HG03565 (cell line): ENCODE measurements around the gene ADCYAP1R1.

Source experiments
- ATAC-seq: cut with Tn5 transposase; IDR thresholded peaks from one replicate; pipeline ENCODE4 v1.9.1; 2021; ENCODE audit warnings: mild to moderate bottlenecking, moderate library complexity; ENCODE audit not compliant: unreplicated experiment

Gene ADCYAP1R1

GRCh38 chr7:31051598-31052486, at the start of gene ADCYAP1R1:
Gene ADCYAP1R1 (plus strand): TSS chr7:31052308. CDS start chr7:31063265, 10,957 bp downstream.
- no peak for ATAC-seq

DNA sequence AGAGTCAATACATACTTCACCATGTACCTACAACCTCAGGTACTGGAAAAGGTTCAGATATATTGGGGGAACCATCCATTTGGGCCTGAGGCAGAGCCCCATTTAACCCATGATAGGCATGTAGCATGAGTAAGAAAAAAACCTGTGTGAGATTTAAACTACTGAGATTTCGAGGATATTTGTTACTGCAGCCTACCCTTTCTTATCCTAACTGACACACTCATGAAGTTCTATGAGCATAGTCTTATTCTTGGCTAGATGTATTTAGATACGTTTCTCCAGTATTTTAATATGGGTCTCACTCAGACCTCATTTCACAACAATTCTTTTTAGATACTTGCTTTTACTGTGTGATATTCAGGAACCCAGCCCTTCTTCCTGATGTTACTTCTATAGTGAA, 49.0 kb upstream of the ADCYAP1R1 start:
- ATAC-seq, result no peak

DNA sequence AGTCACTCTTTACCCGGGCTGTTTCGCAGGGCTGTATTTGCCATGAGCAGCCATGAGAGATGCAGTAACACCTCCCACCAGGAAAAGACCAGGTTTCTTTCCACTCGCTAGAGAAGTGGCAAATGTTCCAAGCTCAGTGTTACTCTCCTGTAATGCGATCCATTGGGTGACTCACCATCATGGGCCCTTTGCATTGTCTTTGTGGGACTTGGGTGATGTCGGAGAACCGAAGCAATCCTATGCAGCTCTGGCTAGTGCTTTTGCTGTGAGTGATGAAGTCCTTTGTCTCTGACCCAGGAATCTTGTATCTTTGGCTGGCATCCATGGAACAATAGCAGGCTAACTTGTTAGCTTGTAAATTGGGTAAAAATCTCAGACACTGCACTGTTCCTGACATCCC, 48.4 kb upstream of the ADCYAP1R1 start:
- no peak for ATAC-seq

GRCh38 chr7:31004393-31004792, 47.7 kb upstream of the ADCYAP1R1 start:
- ATAC-seq, result no peak

GRCh38 chr7:31006857-31007256, 45.3 kb upstream of the ADCYAP1R1 start:
- no peak for ATAC-seq

DNA sequence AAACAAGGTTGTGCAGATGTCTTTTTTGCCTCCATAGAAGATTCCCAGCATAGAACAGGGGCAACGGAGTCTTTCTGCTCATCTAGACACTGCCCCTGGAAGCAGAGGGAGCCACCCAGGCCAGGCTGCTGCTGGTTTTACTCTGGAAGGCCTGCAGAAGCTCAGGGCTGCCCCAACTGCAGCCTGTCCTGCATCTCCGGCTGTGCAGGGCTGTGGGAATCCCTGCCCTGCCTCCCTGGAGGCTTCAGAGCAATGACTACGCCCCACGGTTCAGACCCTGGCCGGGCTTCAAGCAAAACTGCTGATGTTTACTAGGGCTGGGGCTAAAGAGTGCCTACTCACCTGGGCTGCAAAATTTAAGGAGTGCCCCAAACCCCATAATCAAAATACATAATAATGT, 44.5 kb upstream of the ADCYAP1R1 start:
- no peak for ATAC-seq

DNA sequence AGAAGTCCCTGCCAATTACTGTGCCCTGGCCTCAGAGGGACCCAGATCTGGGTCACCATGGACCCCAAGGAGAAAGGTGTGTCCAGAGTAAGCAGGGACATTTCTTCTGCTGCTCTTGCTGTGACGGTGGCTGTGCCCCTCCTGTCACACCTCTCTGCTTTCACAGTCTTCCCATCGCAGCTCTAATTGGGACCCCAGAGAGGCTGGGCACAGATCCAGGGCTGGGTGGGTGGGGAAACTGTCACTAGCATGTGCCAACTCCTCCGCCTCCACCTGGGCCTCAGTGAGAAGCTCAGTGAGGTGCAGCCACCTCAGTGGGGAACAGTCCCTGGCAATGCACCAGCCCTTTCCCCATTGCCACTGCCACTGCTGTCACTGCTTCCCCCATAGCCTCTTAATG, 37.3 kb upstream of the ADCYAP1R1 start:
- ATAC-seq, result no peak

DNA sequence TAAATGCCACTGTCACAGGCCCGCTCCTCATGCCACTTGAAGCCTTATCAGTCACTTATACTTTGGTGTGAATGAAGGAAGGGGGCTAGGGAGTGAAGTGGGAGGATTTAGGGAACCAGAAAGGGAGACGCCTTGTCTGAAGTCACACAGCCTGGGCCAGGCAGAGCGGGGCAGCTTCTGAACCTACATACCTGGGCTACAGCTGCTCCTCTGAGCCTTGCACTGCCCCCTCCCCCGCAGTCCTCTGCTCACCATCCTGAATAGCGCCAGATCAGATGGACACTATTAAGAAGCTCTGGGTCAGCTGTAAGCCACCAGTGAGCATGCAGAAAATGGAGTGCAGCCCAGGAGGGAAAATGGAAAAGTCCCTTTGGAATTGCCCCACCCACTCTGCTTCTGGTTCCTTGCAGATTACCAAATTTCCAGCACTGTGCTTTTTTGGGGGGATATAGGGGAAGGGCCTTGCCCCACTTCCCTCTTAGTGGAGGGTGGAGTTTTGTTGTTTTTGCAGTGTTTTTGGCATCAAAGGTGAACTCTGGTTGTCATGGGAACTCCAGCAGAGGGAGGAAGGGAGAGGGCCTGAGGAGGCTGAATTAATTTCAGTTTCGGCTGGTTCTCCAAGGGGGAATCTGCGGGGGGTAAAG, 35.0 kb upstream of the ADCYAP1R1 start:
- ATAC-seq, result no peak

- no peak for ATAC-seq
Observed at GRCh38 chr7:31017721-31018120, 34.4 kb upstream of the ADCYAP1R1 start.

DNA sequence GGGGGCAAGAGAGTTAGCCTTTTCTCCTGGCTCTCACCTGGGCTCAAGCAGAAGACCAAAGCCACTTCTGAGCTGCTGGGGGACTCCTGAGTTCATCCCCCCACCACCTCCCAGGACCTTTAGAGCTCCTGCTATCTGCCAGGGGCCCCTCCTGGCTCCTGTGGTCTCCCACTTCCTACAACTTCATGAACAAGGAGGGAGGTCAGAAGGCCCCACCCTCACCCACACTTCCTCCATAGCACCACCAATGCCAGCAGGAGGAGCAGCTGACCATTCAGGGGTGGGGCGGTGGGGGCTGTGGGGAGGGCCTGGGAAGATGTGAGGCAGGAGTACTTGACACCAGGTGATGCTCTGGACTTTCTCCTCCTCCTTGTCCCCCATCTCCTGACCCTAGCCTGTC, 32.6 kb upstream of the ADCYAP1R1 start:
- no peak for ATAC-seq

DNA sequence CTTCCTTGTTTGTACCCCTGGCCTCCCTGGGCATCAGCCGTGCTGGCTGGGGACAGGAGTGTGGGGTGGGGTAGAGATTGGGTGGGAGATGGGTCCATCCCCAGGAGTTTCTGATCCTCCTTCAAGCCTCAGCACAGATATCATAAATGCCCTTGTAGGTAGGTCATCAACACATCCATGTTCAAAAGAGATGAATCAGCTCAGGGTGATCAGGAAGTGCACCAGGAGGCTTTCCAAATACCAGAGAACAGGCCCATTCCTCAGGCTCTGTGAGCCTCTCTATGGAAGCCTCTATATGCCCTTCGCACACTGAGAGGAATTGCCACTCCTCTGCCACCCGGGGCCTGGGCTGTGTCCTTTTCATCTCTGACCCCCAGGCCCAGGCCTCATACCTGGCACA, 31.9 kb upstream of the ADCYAP1R1 start:
- no peak for ATAC-seq

- ATAC-seq, result no peak
Observed at GRCh38 chr7:31020652-31021051, 31.5 kb upstream of the ADCYAP1R1 start.

DNA sequence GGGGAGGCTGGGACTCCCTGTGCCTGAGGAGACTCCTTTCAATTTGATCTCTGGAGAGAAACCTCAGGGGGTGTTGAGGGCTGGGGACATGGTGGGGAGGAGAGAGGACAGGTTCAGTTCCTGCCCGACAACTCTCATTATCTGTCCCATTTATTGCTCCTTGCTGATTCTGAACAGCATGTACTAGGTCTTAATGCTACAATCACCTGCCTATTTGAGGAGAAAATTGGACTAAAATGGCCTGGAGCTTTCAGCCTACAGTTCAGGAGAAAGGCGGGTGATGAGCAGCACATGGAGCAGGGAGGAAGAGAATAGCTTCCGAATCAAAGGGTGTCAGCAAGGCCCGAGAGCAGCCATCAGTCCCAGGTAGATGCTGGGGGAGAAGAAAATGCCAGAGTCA, 30.0 kb upstream of the ADCYAP1R1 start:
- no peak for ATAC-seq

GRCh38 chr7:31022726-31023125, 29.4 kb upstream of the ADCYAP1R1 start:
- ATAC-seq, result no peak

GRCh38 chr7:31023877-31024276, 28.2 kb upstream of the ADCYAP1R1 start:
- no peak for ATAC-seq

DNA sequence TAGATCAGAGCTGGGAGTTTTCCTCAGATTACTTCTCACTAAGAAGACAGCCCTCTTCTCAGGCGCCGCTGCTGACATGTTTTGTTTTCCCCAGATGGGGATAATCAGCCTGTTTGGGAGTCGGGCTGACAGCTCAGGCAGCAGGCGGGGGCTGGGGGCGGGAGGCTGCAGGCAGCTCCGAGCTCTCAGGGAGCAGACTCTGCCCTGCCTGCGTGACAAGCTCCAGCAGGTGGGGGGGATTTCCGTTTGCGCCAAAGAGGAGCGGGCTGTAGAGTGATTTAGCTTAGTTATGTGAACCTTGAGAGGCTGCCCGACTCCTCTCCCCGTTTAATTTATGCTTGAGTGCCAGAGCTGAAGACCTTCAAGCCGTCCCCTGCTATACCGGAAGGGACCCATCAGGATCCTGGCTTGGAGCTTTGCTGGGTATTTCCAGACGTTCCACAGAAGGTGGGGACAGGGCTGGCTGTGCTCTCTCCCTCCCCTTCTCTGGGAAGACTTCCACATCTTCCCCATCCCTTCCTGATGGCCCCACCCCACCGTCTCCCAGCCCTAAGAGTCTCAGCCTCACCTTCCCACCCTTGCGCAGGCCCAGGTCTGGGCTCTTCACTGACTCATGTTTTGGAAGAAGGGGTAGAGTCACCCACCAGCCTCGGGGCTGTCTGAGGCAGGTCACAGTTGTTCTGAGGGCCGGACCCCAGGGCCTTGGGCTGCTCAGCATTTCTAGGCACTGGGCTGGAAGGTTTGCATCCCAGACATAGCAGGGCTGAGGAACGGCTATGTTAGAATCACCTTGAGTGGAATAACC, 24.7 kb upstream of the ADCYAP1R1 start:
- ATAC-seq, result no peak

DNA sequence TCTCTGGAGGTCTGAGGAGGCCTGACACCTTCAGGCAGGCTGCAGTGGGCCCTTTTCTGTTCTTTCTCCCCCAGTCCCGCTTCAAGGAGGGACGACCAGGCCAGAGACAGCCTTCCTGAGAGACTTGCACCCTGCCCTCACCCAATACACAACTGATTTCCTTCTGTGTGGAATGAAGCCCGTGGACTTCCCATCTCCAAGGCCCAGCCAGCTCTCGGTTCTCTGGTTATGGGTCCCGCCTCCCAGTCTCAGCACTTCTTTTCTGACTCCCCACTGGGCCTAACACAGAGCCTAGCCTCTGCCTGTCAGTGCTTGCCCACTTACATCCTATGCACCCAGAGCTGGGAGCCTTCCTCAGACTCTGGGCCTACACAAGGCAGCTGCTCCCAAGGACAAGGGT, 24.1 kb upstream of the ADCYAP1R1 start:
- no peak for ATAC-seq

DNA sequence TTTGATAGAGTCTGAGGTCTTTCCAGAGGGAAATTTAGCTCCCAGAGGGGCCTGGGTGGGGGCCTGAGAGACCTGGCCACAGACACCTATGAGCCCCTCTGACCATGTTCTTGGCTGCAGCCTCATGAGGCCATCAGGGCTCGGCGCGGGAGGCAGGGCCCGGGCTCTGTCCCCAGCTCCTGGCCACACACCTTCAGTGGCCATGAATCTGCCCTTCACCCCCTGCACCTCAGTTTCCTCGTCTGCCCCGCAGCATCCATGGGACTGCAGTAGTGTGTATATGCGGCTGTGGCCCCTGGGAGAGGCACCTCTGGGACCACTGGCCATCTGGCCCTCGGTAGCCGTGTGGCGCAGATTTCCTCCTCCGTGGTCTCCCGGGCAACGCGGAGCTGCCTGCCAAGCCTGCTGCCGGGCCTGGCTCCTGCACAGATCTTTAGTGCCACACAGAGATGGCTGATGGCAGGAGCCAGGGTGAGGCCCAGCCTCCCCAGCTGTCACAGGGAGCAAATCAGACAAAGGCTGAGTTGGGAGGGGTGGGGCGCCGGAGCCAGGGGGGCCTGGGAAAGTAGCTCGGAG, 23.6 kb upstream of the ADCYAP1R1 start:
- no peak for ATAC-seq

- no peak for ATAC-seq
Observed at GRCh38 chr7:31029251-31030042, 22.7 kb upstream of the ADCYAP1R1 start.

DNA sequence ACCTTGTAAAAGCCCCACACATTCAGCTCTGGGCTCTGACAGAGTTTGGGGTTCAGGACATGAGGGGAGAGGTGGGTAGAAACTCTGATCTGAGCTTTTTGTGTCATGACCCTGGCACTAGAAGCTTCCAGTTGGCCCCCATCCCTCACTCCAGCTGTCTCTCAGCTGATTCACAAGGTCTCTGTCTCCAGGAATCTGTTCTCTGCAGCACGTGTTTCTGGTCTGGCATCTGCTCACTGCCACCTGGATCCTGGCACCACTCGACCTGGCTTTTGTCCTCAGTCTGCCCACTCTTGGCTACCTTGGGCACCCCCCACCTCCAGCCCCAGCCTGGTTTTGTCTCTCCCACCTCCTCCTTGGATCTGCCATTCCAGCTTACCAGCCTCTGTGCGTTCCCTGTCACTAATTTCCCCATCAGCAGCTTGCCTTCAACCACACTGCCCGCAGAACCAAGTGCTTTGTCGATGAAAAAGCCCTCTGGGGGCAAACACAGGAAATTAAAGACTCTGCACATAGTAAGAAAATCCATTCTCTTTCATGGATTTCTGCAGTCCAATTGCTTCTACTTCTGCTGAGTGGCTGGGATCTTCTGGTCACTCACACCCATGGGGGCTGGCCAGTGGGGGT, 18.3 kb upstream of the ADCYAP1R1 start:
- ATAC-seq, result no peak
